ENCODE measurements around the gene CAMK2D. TPM values are rescaled to one million over a fixed set of nuclear protein-coding genes. Genes with fewer than 3 reads are reported as not detected.

CAMK2D gene
- total RNA-seq, 2 experiments from 2014 or later, result 104 to 120 TPM

- Histone ChIP-seq H3K36me3 (ENCODE audit: insufficient read depth, low read length) (no peaks in the 10 kb centered on the region), H3K4me3 (ENCODE audit: low read depth, low read length, poor library complexity, severe bottlenecking) (no peak overlapping the region), H2AFZ (ENCODE audit: low read length) (no peak overlapping the region), H3K27ac (ENCODE audit: low read depth, low read length, poor library complexity, severe bottlenecking) (no peak overlapping the region), H3K4me2 (ENCODE audit: low read length) (no peak overlapping the region), H3K9me3 (ENCODE audit: low read length) (0 out of 2 replicates have a peak, but pooled peaks cover 3% of the 10 kb centered on the region), H3K9me2 (ENCODE audit: insufficient read depth, low read length) (no peaks in the 10 kb centered on the region), H3K79me2 (ENCODE audit: insufficient read depth, low read depth, low read length) (no peaks in the 10 kb centered on the region), H3K4me1 (ENCODE audit: insufficient read depth, low read length, poor library complexity, severe bottlenecking) (no peaks in the 10 kb centered on the region), H4K20me1 (ENCODE audit: insufficient read depth, low read length) (no peaks in the 10 kb centered on the region)
- CTCF ChIA-PET (ENCODE audit: unreplicated experiment), result no interaction called here
- intact Hi-C loops (cut with micrococcal nuclease; ENCODE audit: unreplicated experiment), result no loop called here
- DNase-seq (ENCODE audit: low spot score), result no peak
- BruUV-seq (replicated peaks), result no TSS peak
- TF ChIP-seq CTCF (conservative IDR thresholded peaks at IDR 0.05; ENCODE audit: low read length), result no peak
- no peak for TF ChIP-seq EZH2phosphoT487 (IDR thresholded peaks at IDR 0.05; ENCODE audit: borderline replicate concordance, low read depth, low read length)
- POLR2A ChIA-PET, result no interaction called here
These were observed 341.9 kb downstream of the CAMK2D start for GRCh38 chr4:113419631-113420030.

- CTCF ChIA-PET (ENCODE audit: unreplicated experiment), result no interaction called here
- no peaks in the 10 kb centered on the region for H3K9me2 ChIP-seq (ENCODE audit: insufficient read depth, low read length)
These were observed 350.0 kb downstream of the CAMK2D start for GRCh38 chr4:113411496-113411938.

More at GRCh38 chr4:113411496-113411938, 350.0 kb downstream of the CAMK2D start:
- Histone ChIP-seq H3K27ac (ENCODE audit: low read depth, low read length, poor library complexity, severe bottlenecking) (no peak overlapping the region), H3K36me3 (ENCODE audit: insufficient read depth, low read length) (no peaks in the 10 kb centered on the region), H3K79me2 (ENCODE audit: insufficient read depth, low read depth, low read length) (no peaks in the 10 kb centered on the region), H4K20me1 (ENCODE audit: insufficient read depth, low read length) (no peaks in the 10 kb centered on the region), H3K4me1 (ENCODE audit: insufficient read depth, low read length, poor library complexity, severe bottlenecking) (peaks cover 10% of the 10 kb centered on the region), H3K9me3 (ENCODE audit: low read length) (no peaks in the 10 kb centered on the region), H2AFZ (ENCODE audit: low read length) (no peak overlapping the region), H3K4me2 (ENCODE audit: low read length) (no peak overlapping the region), H3K4me3 (ENCODE audit: low read depth, low read length, poor library complexity, severe bottlenecking) (no peak overlapping the region)
- TF ChIP-seq EZH2phosphoT487 (IDR thresholded peaks at IDR 0.05; ENCODE audit: borderline replicate concordance, low read depth, low read length) (no peak), CTCF (conservative IDR thresholded peaks at IDR 0.05; ENCODE audit: low read length) (no peak)
- POLR2A ChIA-PET, result no interaction called here
- intact Hi-C loops (cut with micrococcal nuclease; ENCODE audit: unreplicated experiment), result no loop called here
- no peak for DNase-seq (ENCODE audit: low spot score)
- no TSS peak for BruUV-seq (replicated peaks)

All from OCI-LY7 (cell line).